Stimulated activated effector memory CD8-positive, alpha-beta T cell treated with anti-CD3 and anti-CD28 coated beads, Interleukin-12 subunit alpha, Interleukin-12 subunit beta, amount 100 ng/mL, for 72 hours (primary cell): ENCODE results near the gene FSD1.
A peak's percentile ranks its signal among the peaks of the same experiment; 100 is the strongest.

Source experiments
- ATAC-seq: fragments of 150-1000 bp; cut with Tn5 transposase; 2 replicates; pipeline ENCODE4 v1.10.0; 2021
- DNase-seq, 2 donors: peaks; one replicate each; pipeline ENCODE4 v3.0.0; 2021 to 2022; ENCODE audit warnings: low spot score in 2 of 2
- H3K27ac Mint-ChIP-seq: one replicate; pipeline ENCODE4 v1.8.0; 2022; ENCODE audit warnings: mild to moderate bottlenecking, mixed read lengths
- H3K36me3 Mint-ChIP-seq: one replicate; pipeline ENCODE4 v1.8.0; 2022; ENCODE audit warnings: mild to moderate bottlenecking, mixed read lengths
- H3K4me1 Mint-ChIP-seq: one replicate; pipeline ENCODE4 v1.8.0; 2022; ENCODE audit warnings: mixed read lengths
- H3K4me3 Mint-ChIP-seq: one replicate; pipeline ENCODE4 v1.8.0; 2022; ENCODE audit warnings: mild to moderate bottlenecking, mixed read lengths
- H3K9me3 Mint-ChIP-seq: one replicate; pipeline ENCODE4 v1.8.0; 2022; ENCODE audit warnings: mixed read lengths

Gene FSD1

DNA sequence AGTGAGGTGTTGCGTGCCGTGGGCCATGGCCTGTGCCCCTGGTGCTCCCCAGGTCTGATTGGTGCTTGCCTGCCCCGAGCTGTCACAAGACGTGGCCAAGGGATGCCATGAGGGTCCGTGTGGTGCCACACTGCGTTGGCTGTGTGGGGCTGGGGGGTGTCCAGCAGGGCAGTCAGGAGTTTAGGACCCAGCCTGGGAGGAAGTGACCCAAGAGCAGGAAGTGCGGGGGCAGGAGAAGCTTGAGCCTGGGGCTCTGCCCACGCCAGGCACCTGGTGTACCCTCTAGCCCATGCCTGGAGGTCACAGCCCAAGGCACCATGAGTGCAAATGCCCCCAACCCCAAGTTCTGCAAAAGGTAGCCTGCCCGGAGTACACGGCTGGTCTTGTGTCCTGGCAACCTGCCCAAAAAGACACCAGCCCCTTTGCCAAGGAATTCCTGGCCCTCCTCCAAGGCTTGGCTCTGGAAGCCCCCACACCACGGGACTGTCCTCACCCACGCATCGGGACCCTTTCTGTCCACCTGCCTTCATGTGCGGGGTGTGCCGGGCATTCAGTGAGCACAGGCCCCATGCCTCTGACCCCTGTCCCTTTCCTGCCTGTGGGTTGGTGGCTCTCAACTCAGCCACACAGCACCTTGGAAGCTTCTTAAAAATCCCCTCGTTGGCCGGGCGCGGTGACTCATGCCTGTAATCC is 63.9 kb downstream of the FSD1 start:
- peak overlapping the region; percentile 82 for H3K4me3 Mint-ChIP-seq
- H3K4me1 Mint-ChIP-seq, result peaks cover 60% of the 10 kb centered on the region
- peak in 1 of 2 donors; percentile 60 for DNase-seq
- no peak for ATAC-seq
- H3K27ac Mint-ChIP-seq, result peak overlapping the region; percentile 95
- peaks cover 80% of the 10 kb centered on the region for H3K36me3 Mint-ChIP-seq
- no peaks in the 10 kb centered on the region for H3K9me3 Mint-ChIP-seq

DNA sequence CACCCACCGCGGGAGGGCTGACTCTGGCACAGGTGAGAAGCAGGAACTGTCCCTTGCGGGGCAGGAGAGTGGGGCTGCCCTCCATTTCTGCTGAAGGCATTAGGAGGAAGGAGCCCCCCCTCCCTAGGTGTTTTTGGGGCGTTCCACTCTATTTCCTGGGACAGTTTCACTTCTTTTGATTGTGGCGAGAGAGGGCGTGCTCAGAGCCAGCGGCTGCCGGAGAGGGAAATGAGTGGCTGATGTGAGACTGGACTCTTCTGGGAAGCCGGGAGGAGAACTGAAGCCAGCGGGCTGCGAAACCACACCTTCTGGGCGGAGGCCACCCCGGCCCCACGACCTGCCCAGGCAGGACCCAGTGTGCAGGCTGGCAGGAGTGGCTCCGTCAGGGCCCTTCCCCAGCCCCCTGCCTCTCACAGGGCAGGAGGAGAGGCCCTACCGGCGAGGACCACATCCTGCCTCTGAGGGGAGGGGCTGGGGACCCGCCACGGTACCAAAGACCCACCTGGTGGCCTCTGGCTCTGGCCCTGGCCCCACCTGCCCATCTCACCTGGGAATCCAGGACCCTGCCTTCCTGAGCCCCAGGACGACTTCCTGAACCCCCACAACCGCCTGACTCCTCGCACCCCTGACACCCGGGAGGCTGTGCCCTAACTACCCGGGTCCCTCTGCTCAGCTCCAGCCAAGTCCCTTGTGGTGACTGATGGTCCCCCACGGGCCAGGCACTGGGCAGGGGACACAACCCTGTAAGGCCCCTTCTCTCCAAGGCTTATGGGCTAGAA is 64.9 kb downstream of the FSD1 start:
- peaks cover 67% of the 10 kb centered on the region for H3K4me1 Mint-ChIP-seq
- peaks cover 71% of the 10 kb centered on the region for H3K36me3 Mint-ChIP-seq
- no peaks in the 10 kb centered on the region for H3K9me3 Mint-ChIP-seq
- ATAC-seq (peak; percentile 74), DNase-seq (peak; percentile 58 to 88)
- H3K27ac Mint-ChIP-seq, result peak overlapping the region; percentile 95
- H3K4me3 Mint-ChIP-seq, result peak overlapping the region; percentile 82

DNA sequence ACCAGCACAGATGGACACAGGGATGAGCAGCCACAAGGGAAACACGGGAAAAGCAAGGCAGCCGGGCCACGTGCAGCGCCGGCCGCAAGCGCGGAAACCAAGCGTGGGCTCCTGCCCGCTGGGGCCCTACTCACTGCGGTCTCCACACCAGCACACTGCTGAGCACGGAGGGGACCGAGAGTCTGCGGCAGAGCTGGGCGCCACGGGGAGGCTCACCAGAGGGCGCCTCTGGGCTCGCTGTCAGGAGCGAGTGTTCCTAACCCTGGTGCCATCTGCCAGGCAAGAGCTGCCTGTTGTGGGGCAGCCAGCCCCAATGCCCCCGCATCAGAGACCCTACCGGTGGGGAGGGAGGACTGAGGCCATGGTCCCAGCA is 65.5 kb downstream of the FSD1 start:
- Mint-ChIP-seq H3K27ac (peak overlapping the region; percentile 95), H3K9me3 (no peaks in the 10 kb centered on the region), H3K4me3 (peak overlapping the region; percentile 82), H3K36me3 (peaks cover 65% of the 10 kb centered on the region), H3K4me1 (peaks cover 68% of the 10 kb centered on the region)
- ATAC-seq (peak; percentile 90), DNase-seq (peak; percentile 64 to 82)

DNA sequence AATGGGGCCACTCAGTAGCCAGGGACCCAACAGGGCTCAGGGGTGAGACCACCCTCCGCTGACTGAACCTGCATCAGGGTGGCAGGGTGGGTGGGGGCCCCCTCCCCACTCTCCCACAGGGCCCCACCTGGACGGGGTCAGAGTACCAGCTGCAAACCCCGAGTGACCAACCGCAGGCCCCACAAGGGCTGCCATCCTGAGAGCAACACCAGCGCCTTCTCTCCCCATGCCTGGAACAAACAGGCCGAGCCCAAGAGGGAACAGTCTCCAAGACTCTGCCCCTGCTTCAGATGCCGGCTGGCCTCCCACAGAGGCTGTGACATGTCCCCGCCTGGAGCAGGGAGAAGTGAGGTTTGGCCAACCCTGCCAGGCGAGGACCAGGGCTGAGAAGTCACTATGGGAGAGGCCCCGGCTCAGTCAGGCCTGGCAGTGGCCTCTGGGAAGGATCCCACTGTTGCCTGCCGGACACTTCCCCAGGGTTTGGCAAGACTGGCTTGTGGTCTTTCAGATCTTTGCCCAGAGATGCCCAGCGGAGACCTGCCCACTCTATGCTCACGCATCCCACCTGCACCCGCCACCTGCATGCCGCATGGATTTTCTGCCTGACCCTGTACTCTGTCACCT is 66.1 kb downstream of the FSD1 start:
- Mint-ChIP-seq H3K4me1 (peaks cover 75% of the 10 kb centered on the region), H3K36me3 (peaks cover 59% of the 10 kb centered on the region), H3K9me3 (no peaks in the 10 kb centered on the region), H3K4me3 (peak overlapping the region; percentile 82), H3K27ac (peak overlapping the region; percentile 95)
- ATAC-seq, result no peak
- DNase-seq, result no peak

DNA sequence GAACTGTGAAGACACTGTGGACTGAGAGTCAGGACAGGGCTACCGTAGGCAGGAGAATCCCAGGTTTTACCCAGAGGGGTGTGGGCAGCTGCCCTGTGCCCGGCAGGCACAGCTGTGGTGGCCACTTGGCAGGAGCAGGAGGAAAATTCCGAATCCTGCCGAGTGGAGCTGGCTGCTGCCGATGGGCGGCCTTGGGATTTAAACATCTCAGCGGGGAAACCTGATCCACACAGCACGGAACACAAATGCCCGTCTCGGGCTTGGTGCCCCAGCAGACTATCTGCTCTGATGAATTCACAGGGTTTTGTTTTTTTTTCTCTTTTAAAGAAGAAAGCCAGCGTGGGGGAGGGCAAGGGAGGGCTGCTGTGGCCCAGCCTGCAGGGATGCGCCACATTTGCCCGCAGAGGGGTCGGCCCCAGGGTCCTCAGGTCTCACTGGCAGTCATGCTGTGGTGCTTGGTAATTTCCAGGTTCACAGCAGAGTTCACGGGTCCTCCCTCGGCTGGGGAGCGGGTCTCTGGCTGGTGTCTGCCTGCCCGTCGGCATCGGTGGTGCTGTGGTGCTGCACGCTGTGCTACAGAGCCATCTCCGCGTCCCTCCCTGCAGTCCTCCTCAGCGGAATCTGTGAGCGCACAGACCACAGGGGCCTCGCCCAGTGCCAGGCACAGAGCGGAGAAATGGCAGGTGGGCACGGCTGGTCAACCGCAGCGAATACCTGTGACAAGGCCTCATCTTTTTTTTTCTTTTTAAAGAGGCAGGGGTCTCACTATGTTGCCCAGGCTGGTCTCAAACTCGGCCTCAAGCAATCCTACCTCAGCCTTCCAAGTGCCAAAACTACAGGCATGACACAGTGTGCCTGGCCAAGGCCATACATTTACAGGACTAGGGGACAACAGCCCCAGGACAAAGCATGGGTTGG is 67.1 kb downstream of the FSD1 start:
- peak overlapping the region; percentile 95 for H3K27ac Mint-ChIP-seq
- peaks cover 50% of the 10 kb centered on the region for H3K36me3 Mint-ChIP-seq
- no peaks in the 10 kb centered on the region for H3K9me3 Mint-ChIP-seq
- H3K4me3 Mint-ChIP-seq, result peak overlapping the region; percentile 82
- ATAC-seq (no peak), DNase-seq (no peak)
- H3K4me1 Mint-ChIP-seq, result peaks cover 84% of the 10 kb centered on the region

DNA sequence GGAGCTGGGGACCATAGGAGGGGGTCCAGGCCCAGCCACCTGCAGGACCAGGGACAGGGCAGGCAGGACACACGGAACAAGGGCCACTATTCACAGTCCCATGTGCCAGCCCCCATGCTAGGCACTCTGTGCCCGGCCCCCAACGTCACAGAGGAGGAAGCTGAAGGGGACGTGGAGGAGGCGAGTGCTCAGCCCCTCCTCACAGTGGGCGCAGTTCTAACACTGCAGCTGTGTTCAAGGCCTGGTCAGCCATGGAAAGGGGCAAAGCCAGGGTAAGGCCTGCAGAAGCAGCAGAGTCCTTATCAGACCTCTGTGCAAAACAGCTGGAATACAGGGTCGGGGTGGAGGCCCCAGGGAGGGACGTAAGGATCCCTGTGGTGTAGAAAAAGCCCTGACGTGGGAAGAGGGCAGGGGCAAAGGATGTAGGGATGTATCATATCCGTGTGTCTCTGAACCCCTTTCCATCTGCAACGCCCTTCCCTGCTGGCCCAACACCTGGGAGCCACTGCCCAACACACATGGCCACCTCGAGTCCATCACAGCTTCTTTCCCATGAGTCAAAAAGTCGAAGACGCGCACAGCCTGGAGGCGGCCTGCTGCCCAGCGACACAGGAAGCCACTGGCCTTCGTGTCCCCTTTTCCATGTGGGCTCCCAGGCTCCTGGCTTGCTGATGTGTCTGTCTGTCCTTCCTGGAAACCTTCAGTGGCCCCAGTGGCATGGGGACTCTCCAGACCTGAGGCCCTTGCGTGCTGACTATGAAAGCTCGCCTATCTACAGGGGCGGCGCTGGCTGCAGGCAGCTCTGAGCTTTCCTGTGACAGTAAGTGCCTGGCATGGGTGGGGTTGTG is 68.0 kb downstream of the FSD1 start:
- Mint-ChIP-seq H3K36me3 (peaks cover 45% of the 10 kb centered on the region), H3K27ac (peak overlapping the region; percentile 95), H3K4me1 (peaks cover 87% of the 10 kb centered on the region), H3K9me3 (no peaks in the 10 kb centered on the region), H3K4me3 (no peak overlapping the region)
- no peak for DNase-seq
- ATAC-seq, result no peak

DNA sequence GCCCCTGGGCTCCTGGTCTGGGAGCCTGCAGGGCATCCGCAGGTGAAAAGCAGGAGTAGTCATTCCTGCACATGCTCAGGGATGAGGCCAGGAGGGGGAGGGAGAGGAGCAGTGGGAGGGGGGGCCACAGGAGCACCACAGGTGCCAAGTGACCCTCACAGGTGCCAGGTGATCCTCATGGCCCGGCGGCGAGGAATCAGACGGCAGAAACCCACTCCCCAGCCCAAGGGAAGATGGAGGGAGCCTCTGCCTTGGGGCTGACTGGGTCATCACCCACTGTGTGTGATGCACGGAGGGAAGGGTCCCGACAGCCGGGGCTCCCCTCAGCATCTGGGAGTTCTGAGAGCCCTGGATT is 68.6 kb downstream of the FSD1 start:
- no peak for ATAC-seq
- peak overlapping the region; percentile 34 for H3K27ac Mint-ChIP-seq
- H3K9me3 Mint-ChIP-seq, result no peaks in the 10 kb centered on the region

More for the DNA sequence above, 68.6 kb downstream of the FSD1 start:
- DNase-seq, result no peak
- Mint-ChIP-seq H3K36me3 (peaks cover 40% of the 10 kb centered on the region), H3K4me3 (no peak overlapping the region), H3K4me1 (peaks cover 85% of the 10 kb centered on the region)
